Measurements from ENCODE around the gene DMBT1. TPM values are rescaled to one million over a fixed set of nuclear protein-coding genes. Genes with fewer than 3 reads are reported as not detected.

The DMBT1 gene
- total RNA-seq, 2 experiments from 2014 or later, result not detected

GRCh38 chr10:122658356-122659049, 97.9 kb downstream of the DMBT1 start:
- H3K27ac Mint-ChIP-seq, result no peak overlapping the region
- no peaks in the 10 kb centered on the region for H3K4me1 ChIP-seq (ENCODE audit: insufficient read depth, low read length)
- H3K36me3 Mint-ChIP-seq (ENCODE audit: low read depth), result no peaks in the 10 kb centered on the region
- H3K9me3 Mint-ChIP-seq, result no peaks in the 10 kb centered on the region
- ChIA-PET CTCF (no interaction called here), POLR2A (no interaction called here)
- H3K4me1 Mint-ChIP-seq (ENCODE audit: low read depth), result no peaks in the 10 kb centered on the region
- DNase-seq (no peak), ATAC-seq (ENCODE audit: poor library complexity) (no peak)
- no peak overlapping the region for H3K27ac ChIP-seq (ENCODE audit: low read depth in 1 of 2, low read length in 2 of 2)
- H3K27me3 Mint-ChIP-seq, result peaks cover 44% of the 10 kb centered on the region
- H3K4me3 Mint-ChIP-seq, result no peak overlapping the region
- no peaks in the 10 kb centered on the region for H3K9me3 ChIP-seq (ENCODE audit: control insufficient read depth in 1 of 2, insufficient read depth in 1 of 2, low read length in 2 of 2)
- intact Hi-C loops (cut with DNase I, micrococcal nuclease), result no loop called here
- no peaks in the 10 kb centered on the region for H3K36me3 ChIP-seq (ENCODE audit: insufficient read depth, low read length)
- peaks cover 3 to 8% of the 10 kb centered on the region in 2 experiments for H3K27me3 ChIP-seq (ENCODE audit: control insufficient read depth in 1 of 2, insufficient read depth in 2 of 2, low read length in 2 of 2)
- no peak overlapping the region for H3K4me3 ChIP-seq (ENCODE audit: low read length)
- TF ChIP-seq CTCF (IDR thresholded peaks at IDR 0.05), result no peak

- no peaks in the 10 kb centered on the region for H3K9me3 Mint-ChIP-seq
- Histone ChIP-seq H3K9me3 (ENCODE audit: control insufficient read depth in 1 of 2, insufficient read depth in 1 of 2, low read length in 2 of 2) (no peaks in the 10 kb centered on the region), H3K4me1 (ENCODE audit: insufficient read depth, low read length) (no peaks in the 10 kb centered on the region), H3K4me3 (ENCODE audit: low read length) (no peak overlapping the region), H3K27ac (ENCODE audit: low read depth in 1 of 2, low read length in 2 of 2) (no peak overlapping the region), H3K27me3 (ENCODE audit: control insufficient read depth in 1 of 2, insufficient read depth in 2 of 2, low read length in 2 of 2) (peaks cover 3 to 8% of the 10 kb centered on the region in 2 experiments), H3K36me3 (ENCODE audit: insufficient read depth, low read length) (no peaks in the 10 kb centered on the region)
- TF ChIP-seq CTCF (IDR thresholded peaks at IDR 0.05), result no peak
- ChIA-PET POLR2A (no interaction called here), CTCF (no interaction called here)
- no peak overlapping the region for H3K27ac Mint-ChIP-seq
- H3K36me3 Mint-ChIP-seq (ENCODE audit: low read depth), result no peaks in the 10 kb centered on the region
- intact Hi-C loops (cut with DNase I, micrococcal nuclease), result no loop called here
- no peak overlapping the region for H3K4me3 Mint-ChIP-seq
- no peaks in the 10 kb centered on the region for H3K4me1 Mint-ChIP-seq (ENCODE audit: low read depth)
- ATAC-seq (ENCODE audit: poor library complexity), result no peak
- no peak for DNase-seq
- peaks cover 44% of the 10 kb centered on the region for H3K27me3 Mint-ChIP-seq
These were observed 98.6 kb downstream of the DMBT1 start for GRCh38 chr10:122659126-122659525.

GRCh38 chr10:122659651-122660050, 99.1 kb downstream of the DMBT1 start:
- Histone ChIP-seq H3K4me3 (ENCODE audit: low read length) (no peak overlapping the region), H3K27me3 (ENCODE audit: control insufficient read depth in 1 of 2, insufficient read depth in 2 of 2, low read length in 2 of 2) (peaks cover 3 to 8% of the 10 kb centered on the region in 2 experiments), H3K4me1 (ENCODE audit: insufficient read depth, low read length) (no peaks in the 10 kb centered on the region), H3K27ac (ENCODE audit: low read depth in 1 of 2, low read length in 2 of 2) (no peak overlapping the region), H3K36me3 (ENCODE audit: insufficient read depth, low read length) (no peaks in the 10 kb centered on the region), H3K9me3 (ENCODE audit: control insufficient read depth in 1 of 2, insufficient read depth in 1 of 2, low read length in 2 of 2) (no peaks in the 10 kb centered on the region)
- CTCF ChIA-PET, result no interaction called here
- POLR2A ChIA-PET, result no interaction called here
- peaks cover 43% of the 10 kb centered on the region for H3K27me3 Mint-ChIP-seq
- H3K36me3 Mint-ChIP-seq (ENCODE audit: low read depth), result no peaks in the 10 kb centered on the region
- H3K9me3 Mint-ChIP-seq, result no peaks in the 10 kb centered on the region
- intact Hi-C loops (cut with DNase I, micrococcal nuclease), result no loop called here
- ATAC-seq (ENCODE audit: poor library complexity), result no peak
- no peaks in the 10 kb centered on the region for H3K4me1 Mint-ChIP-seq (ENCODE audit: low read depth)
- H3K4me3 Mint-ChIP-seq, result no peak overlapping the region
- no peak overlapping the region for H3K27ac Mint-ChIP-seq
- no peak for TF ChIP-seq CTCF (IDR thresholded peaks at IDR 0.05)
- DNase-seq, result peak in 1 of 14 experiments; percentile 6

Measured in CD4-positive, alpha-beta T cell (primary cell).